Activated CD4-positive, alpha-beta T cell treated with anti-CD3 and anti-CD28 coated beads, Interleukin-10, Interleukin-2, amounts not matched to agents 100 ng/mL and 50 ng/mL, durations not matched to agents 16 hours and 8 hours (primary cell): ENCODE measurements around the gene TCL1B.

Experiments used
- DNase-seq: peaks from one replicate; pipeline ENCODE4 v3.0.0-alpha.2; 2020

The TCL1B gene

DNA sequence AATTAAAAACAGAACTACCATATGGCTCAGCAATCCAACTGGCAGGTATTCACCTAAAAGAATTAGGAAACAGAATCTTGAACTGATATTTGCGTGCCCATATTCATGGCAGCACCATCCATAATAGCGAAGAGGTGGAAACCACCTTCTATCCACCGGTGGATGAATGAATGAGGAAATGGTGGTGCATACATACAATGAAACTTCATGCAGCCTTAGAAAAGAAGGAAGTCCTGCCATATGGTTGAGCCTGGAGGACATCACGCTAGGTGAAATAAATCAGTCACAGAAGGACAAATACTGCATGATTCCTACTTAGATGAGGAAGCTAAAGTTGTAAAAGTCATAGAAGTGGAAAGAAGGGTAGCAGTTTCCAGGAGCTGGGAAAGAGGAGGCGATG, 21.1 kb downstream of the TCL1B start:
- DNase-seq, result no peak

DNA sequence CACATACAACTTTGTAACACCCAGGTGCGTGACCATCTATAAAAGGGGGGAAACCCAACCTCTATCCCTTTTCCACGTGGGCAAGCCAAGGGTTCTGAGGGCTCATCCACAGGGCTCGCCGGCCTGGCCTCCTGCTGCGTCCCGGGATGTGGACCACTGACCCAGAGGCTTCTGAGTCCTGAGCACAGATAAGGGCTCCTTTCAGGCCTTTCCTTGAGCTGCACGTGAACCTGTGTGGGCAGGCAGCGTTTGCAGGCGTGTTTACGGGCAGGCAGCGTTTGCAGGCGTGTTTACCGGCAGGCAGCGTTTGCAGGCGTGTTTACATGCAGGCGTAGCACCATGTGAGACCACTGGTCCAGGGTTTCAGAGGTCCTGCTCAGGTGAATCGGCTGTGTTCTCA, 23.9 kb downstream of the TCL1B start:
- DNase-seq, result no peak

DNA sequence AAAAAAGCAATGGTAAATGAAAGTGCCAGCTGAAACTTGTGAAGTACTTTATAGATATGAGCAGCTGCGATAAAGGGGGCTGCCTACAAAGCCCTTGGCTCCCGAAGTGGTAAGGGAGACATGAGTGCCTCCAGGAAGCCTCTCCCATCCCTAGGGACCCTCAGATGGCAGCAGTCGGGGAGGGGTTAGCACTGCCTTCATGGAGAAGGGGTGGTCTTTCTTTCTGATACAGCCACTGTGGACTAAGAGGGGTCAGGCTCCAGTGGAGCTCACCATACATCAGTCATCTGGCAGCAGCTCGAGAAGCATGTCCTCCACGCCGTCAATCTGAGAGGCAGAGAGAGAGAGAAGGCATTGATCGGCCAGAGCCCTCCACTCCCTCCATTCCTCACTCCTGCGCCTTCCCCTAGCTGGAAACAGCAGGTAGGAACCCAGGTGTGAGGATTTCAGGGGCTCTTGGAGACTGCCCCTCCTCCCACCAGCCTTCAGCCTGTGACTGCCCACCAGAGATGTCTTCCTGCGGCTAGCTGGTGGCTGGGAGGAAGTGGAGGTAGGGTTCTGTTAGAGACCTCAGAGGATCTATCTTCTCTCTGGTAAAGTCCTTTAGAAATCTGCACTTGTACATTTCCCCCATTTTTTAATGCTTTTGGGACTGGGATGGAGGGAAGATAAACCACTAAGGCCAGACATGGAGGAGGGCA, 25.4 kb downstream of the TCL1B start:
- no peak for DNase-seq

DNA sequence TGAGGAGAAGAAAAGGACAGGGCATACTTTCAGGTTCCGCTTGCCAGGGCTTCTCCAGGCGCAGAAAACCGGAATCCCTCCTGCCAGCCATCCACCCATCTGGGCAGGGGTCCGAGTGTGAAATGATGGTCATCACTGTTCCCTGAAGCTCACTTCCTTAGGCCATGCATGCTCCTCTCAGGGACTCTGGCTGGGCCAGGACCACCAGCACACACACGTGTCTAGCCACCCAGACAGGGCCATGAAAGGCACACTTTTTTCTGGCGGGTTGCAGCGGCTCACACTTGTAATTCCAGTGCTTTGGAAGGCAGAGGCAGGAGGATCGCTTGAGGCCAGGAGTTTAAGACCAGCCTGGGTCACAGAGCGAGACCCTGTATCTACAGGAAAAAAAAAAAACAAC, 26.2 kb downstream of the TCL1B start:
- DNase-seq, result no peak

DNA sequence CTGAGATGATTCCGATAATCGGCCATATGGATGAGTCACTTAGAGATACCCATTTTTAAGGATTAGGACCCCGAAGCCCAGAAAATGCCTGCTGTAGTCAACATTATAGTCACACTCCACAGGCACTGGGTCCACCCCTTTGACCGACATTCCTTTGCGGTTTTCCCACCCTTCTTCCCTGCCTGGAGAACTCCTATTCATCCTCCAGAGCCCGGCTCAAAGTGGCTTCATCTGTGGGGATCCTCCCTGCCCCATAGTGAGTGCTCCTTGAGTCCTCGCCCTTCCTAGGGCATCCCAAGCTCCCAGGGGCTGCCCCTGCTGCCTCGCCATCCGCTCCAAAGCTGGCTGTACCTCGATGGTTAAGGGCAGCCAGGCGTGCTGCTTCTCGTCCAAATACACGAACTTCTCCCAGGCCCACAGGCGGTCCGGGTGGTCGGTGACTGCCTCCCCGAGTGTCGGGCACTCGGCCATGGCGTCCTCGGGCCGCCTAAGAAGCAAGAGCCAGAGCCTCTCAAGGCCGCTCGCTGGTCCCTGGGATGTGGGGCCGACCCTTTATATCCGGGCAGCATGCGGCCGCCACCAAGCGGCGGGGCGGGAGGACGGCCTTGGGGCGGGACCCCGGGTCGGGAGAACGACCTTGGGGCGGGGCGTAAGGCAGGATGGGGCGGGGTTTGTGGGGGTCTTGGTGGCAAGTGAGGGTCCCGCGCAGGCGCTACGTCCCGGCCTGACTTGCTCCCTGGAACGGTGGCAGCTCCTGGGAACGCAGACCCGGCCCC, 27.6 kb downstream of the TCL1B start, which contains the start of gene TCL1A:
Gene TCL1A (minus strand): TSS at position 530 of the 776 bp plus-strand sequence. CDS start 59 bp downstream, at position 471.
- DNase-seq, result no peak

DNA sequence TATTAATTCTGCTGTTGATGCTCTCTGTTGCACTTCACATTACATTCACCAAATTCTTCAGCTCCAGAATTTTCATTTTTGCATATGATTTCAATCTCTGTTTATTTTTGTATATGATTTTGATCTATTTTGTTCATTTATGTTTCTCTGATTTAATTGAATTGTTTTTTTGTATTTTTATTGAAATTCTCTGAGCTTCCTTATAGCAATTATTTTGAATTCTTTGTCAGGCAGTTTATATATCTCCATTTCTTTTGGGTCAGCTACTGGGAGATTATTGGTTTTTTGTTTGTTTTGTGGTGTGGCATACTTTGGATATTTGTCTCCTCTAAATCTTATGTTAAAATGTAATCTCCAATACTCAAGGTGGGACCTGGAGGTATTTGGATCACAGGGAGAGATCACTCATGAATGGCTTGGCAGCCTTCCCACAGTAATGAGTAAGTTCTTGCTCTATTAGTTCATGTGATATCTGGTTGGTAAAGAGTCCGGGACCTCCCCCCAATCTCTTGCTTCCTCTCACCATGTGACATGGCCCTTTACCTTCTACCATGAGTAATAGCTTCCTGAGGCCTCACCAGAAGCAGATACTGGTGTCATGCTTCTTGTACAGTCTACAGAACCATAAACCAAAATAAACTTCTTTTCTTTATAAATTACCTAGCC, 36.4 kb downstream of the TCL1B start:
- no peak for DNase-seq

DNA sequence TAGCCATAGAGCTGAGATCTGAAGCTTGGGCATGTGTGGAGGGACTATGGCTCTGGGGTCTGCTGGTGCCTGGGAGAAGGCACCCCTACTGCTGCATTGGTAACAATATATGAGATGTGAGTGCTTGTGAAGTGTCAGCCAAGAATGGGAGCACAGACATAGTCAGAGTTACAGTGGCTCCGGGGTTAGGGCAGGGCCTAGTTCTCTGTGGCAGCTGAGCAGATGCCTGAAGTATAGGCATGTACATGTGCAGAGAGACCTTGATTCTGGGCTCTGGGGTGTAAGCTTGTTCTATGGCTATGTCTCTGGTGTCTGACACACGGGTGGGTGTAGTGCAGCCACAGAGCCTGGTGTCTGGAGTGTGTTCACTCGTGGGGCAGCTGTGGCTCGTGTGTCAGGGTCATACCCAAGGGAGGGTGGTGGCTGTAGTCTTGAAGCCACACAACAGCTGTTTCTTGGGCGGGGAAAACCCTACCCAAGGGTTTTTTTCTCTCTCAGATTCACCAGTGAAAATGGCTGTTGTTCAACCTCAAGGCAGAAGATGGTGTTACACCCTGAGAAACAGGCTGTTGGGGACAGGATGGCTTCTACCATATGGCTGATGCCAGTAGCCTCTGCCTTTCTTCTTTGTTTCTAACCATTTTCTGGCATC, 39.6 kb downstream of the TCL1B start:
- no peak for DNase-seq

DNA sequence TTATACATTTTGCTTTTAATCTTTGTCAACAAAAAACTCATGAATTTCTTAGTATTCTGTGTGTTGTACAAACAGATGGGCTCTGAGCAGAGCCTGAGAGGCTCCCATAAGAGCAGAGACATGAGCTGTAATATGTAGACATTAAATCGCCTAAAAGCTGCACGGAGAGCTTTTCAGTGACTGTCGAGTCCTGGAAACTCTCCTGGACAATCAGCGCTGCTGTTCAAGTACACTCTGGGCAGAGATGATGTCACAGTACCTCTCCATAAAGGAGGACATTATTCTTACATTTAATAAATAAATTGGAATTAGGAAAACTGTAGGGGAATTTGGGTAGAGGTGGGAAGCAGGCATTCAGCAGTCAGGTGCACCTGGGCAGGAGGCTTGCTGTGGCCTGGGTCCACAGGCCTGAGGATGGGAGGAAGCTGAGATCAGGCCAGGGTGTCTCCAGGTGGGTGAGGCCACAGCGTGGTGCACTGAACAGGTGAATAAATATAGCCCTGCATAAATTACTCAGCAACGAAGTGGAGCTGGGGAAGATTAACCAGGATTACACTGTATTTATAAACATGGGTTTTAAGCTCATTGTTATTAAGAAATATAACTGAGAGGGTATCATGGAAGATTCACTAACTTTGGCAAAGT, 41.0 kb downstream of the TCL1B start:
- no peak for DNase-seq

DNA sequence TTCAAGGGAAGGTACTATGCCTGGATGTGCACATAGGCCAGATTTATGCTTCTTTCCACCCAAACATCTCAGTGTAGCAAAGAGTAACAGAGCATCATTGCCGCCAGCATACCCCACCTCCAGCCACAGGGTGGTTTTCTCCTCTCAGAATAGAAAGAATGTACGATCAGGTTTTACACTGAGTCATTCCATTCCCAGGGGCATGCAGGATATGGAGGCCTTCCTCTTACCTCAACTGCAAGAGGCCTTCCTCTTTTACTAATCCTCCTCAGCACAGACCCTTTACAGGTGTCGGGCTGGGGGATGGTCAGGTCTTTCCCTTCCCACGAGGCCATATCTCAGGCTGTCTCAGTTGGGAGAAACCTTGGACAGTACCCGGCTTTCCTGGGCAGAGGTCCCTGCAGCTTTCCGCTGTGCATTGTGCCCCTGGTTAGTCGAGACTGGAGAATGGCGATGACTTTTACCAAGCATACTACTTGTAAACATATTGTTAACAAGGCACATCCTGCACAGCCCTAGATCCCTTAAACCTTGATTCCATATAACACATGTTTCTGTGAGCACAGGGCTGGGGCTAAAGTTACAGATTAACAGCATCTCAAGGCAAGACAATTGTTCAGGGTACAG, 43.3 kb downstream of the TCL1B start:
- peak; percentile 10 for DNase-seq

DNA sequence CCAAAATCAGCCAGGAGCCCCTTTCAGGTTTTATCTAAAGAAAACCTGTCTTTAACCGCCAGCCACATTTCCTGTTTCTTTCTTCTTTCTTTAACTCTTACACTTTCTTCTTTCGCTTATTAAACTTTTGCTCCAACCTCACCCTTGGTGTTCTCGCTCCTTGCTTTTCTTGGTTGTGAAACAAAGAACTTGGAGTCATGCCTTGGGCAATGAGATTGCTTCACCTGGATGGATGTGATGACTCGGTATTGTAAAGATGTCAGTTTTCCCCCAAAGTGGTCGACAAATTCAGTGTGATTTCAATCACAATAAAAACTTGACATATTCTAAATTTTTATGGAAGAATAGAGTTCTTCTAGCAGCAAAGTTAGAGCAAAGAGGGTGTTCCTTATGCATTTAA, 43.9 kb downstream of the TCL1B start:
- DNase-seq, result no peak

DNA sequence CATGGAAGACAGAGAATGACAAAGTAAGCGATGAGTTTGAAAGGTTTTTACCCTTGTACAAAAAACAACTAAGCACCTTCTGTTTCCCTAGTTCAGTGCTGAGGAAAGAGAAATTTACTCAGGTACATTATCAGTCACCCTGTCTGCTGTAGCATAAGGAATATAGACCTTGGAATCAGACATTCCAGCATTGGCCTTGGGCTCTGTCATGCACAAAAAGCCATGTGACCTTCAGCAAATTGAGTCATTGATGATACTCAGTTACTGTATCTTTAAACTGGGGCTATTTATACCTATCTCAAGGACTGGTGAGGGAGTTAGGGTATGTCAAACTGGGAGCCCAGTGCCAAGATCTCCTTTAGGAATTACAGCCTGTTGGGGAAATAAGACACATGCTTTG, 47.0 kb downstream of the TCL1B start:
- no peak for DNase-seq

DNA sequence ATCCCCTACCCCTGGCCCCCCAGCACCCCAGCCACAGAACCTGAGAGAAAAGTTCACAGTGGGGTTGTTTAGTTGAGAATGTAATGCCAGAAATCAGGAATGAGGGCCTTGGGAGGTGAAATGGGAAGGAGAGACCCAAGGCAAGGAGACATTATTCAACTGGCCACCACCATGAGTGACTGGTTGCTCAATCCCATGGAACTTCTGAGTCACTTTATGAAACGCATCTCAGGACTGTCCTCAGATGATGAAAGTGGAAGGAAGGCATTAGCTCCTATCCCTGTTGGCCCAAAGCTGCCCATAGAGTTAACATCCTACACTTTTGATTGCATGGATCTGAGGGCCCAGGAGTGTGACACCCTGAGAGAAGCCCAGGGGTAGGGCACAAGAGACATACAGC, 53.1 kb downstream of the TCL1B start:
- no peak for DNase-seq

DNA sequence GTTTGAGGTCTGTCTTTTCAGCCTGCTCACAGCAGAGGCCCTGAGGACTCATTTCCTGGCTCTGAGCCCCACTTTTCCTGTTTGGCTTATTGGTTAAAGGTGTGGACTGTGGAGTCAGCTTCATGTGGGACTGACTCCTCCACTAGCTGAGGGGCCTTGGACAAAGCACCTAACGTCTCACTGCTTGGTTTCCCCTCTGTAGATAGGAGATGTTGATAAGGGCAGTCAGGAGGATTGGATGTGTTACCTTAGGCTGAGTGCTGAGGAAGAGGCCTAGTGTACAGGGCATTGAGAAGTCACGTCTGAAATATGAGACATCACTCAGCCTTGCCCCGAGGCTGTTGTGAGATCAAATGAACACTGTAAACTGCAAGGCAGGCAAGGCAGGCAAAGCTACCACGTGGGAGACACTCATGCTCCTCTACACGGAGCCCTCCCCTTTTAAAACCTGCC, 54.8 kb downstream of the TCL1B start:
- no peak for DNase-seq

DNA sequence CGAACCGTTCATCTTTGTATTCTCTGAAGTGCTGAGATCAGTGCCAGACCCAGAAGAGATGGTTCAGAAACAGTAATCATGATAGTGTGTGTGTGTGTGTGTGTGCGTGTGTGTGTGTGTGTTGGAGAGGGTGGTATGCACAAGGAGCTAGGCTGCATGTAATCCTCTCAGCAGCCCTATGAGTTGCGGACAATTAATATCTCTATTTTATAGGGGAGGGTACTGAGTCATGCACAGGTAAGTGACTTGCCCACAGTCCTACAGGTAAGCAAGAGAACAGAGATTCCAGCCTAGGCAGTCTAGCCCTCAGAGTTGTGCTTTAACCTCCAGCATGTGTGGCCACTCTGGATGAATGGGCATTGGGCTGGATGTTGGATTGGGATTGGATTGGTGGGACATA, 55.6 kb downstream of the TCL1B start:
- DNase-seq, result no peak
